ENCODE data around the gene CCL17.
"Not testable (repeated sequence)": the region's sequence is repeated elsewhere in the genome, so short reads cannot be mapped to it uniquely, and the experiment has no call there.

Gene CCL17

DNA sequence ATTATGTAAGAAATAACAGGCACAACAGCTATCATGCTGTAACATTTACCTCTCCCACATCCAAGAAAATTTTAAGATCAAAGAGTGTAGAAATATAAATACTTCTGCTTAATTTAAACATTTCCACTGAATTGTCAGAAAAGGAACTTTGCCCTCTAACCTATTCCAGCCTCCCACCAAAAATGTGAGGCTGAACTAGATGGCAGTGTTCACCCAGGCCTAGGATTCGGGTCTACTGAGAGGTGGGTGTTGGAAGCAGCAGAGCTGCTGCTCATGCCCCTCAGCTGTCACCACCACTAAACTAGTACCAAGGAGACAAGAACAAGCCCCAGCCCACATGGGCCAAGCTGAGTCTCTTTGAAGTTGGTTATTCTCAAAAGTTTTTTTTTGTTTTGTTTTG lies 31.3 kb downstream of the CCL17 start:
- DNase-seq, result no peak

GRCh38 chr16:57439947-57440346 lies 35.4 kb downstream of the CCL17 start:
- DNase-seq, result not testable (repeated sequence)

GRCh38 chr16:57440551-57440950 lies 36.0 kb downstream of the CCL17 start:
- DNase-seq, result not testable (repeated sequence)

GRCh38 chr16:57444711-57445110 lies 40.1 kb downstream of the CCL17 start:
- no peak for DNase-seq

GRCh38 chr16:57445510-57445909 lies 40.9 kb downstream of the CCL17 start:
- no peak for DNase-seq

DNA sequence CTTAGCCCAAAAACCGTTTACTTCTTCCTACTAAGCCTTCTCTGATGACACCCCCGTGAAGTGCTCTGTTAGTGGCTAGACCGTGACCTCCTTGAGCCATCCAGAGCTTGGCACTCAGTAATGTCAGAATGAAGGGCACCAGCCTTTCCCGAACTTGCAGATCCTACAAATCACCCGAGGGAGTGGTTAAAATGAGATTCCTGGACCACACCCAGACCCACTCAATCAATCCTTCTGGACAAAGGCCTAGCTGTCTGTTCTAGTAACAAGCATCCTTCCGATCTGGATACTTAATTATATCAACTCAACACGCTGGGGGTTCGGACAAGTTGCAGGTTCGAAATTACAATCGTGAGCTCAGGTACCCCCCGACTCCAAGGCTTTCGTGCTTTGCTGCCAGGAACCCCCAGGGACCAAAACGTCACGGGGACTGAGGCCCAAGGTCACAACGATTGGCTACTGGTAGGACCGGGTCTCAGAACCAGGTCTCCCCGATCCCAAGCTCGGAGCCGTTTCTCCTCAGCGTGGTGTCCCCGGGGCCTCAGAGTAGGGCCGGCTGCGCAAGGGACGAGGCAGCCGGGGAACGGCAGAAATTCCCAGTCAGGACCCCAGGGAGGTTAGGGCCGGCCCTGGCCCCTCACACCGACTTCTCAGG lies 42.1 kb downstream of the CCL17 start:
- no peak for DNase-seq

- peak; percentile 42 for DNase-seq
These were observed 42.8 kb downstream of the CCL17 start, which contains the start of the genes CIAPIN1 and COQ9 for GRCh38 chr16:57447186-57447962. CIAPIN1 (minus strand) TSS chr16:57447385; CDS start chr16:57440928, 6,457 bp downstream. COQ9 (plus strand) TSS chr16:57447479; CDS start chr16:57447506, 27 bp downstream.

DNA sequence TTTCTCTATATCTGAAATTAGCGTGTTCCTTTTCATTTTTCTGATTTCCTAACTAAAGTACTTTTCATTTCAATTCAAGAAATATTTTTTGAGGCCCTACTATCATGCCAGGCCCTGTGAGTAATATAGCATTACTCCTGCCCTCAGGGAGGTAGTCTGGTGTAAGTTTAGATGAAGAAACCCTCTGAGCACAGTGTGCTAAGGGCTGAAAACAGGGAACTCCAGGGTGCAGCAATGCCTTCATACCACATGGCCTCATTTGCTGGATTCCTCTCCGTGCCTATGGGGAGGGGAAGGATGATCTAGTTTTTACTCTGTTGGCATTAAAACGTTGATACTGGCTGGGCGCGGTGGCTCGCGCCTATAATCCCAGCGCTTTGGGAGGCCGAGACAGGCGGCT lies 47.5 kb downstream of the CCL17 start:
- no peak for DNase-seq

DNA sequence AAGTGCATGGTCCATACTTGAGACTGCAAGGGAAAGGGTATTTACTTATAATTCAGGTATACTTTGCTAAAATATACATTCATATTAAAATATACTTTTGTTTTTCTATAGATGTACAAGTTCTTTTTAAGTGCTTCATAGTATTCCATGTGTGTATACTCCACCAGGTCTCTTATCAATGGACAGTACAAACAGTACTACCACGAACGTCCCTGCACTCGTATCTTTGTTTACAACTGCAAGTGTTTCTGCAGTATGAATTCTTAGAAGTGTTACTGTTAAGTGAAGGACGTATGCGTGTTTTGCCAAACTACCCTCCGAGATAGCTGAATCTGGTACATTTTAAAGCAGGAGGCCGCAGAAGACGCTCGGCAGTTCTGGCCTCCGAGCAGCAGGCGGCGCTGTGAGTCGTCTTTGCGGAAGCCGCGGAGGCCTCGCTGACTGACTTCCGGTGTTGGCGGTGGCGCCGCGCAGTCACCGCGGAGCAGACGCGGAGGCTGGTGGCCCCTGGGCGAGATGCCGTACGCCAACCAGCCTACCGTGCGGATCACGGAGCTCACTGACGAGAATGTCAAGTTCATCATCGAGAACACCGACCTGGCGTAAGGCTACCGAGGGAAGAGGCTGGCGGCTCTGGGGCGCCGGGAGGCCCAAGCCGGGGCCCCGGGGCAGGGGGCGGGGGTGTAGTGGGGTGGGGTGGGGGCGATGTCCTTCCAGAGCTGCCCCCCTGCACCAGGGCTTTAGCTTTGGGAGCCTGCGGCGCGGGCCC lies 57.8 kb downstream of the CCL17 start, which contains the start of gene POLR2C:
TSS of gene POLR2C (plus strand) at position 471 of the 769 bp plus-strand sequence. CDS start at position 517, 46 bp downstream.
- DNase-seq, result no peak

- DNase-seq, result no peak
These were observed 58.4 kb downstream of the CCL17 start for GRCh38 chr16:57462978-57463362.

- no peak for DNase-seq
These were observed 60.0 kb downstream of the CCL17 start for GRCh38 chr16:57464523-57464922.

Data from NCI-H2081 treated with DMSO at 0.1 percent for 48 hours (cell line).